DND-41 (cell line): ENCODE measurements around the gene ABCC12.

ENCODE experiments used
- CTCF ChIP-seq: IDR thresholded peaks from 2 replicates; pipeline ENCODE4 v1.5.1; 2012; ENCODE audit warnings: borderline replicate concordance, low read length, moderate library complexity, mild to moderate bottlenecking; ENCODE audit not compliant: poor library complexity, severe bottlenecking; ENCODE audit errors: extremely low read depth
- EZH2 ChIP-seq: IDR thresholded peaks from 3 replicates; pipeline ENCODE4 v1.6.1; 2012; ENCODE audit warnings: borderline replicate concordance, low read depth, mild to moderate bottlenecking, moderate library complexity, low read length, inconsistent platforms; ENCODE audit not compliant: severe bottlenecking

GRCh38 chr16:48150707-48151106 lies 5.1 kb downstream of the ABCC12 start:
- TF ChIP-seq EZH2 (no peak), CTCF (no peak)
